IPS-20b (cell line): ENCODE results near the gene AIRE.
"Not testable (repeated sequence)": the region's sequence is repeated elsewhere in the genome, so short reads cannot be mapped to it uniquely, and the experiment has no call there.

Source experiments
- H3K27ac ChIP-seq: one replicate; pipeline ENCODE4 v1.5.1; 2013; ENCODE audit warnings: low read length
- H3K27me3 ChIP-seq: 2 replicates; pipeline ENCODE4 v1.6.1; 2013; ENCODE audit warnings: mild to moderate bottlenecking, low read length, inconsistent platforms; ENCODE audit not compliant: insufficient read depth
- H3K36me3 ChIP-seq: 2 replicates; pipeline ENCODE4 v1.6.1; 2013; ENCODE audit warnings: low read depth, mild to moderate bottlenecking, inconsistent platforms, low read length, moderate library complexity; ENCODE audit not compliant: insufficient read depth
- H3K4me1 ChIP-seq: 2 replicates; pipeline ENCODE4 v1.6.1; 2013; ENCODE audit warnings: mild to moderate bottlenecking, control low read depth, inconsistent platforms, low read length, moderate library complexity; ENCODE audit not compliant: insufficient read depth
- H3K4me3 ChIP-seq: 2 replicates; pipeline ENCODE4 v1.5.1; 2013; ENCODE audit warnings: mild to moderate bottlenecking, low read length, inconsistent platforms
- H3K9ac ChIP-seq: 2 replicates; pipeline ENCODE4 v1.6.1; 2013; ENCODE audit warnings: low read depth, mild to moderate bottlenecking, inconsistent platforms, low read length, moderate library complexity
- H3K9me3 ChIP-seq: 2 replicates; pipeline ENCODE4 v1.6.1; 2013; ENCODE audit warnings: mild to moderate bottlenecking, low read depth, low read length, inconsistent platforms; ENCODE audit not compliant: insufficient read depth

AIRE gene

DNA sequence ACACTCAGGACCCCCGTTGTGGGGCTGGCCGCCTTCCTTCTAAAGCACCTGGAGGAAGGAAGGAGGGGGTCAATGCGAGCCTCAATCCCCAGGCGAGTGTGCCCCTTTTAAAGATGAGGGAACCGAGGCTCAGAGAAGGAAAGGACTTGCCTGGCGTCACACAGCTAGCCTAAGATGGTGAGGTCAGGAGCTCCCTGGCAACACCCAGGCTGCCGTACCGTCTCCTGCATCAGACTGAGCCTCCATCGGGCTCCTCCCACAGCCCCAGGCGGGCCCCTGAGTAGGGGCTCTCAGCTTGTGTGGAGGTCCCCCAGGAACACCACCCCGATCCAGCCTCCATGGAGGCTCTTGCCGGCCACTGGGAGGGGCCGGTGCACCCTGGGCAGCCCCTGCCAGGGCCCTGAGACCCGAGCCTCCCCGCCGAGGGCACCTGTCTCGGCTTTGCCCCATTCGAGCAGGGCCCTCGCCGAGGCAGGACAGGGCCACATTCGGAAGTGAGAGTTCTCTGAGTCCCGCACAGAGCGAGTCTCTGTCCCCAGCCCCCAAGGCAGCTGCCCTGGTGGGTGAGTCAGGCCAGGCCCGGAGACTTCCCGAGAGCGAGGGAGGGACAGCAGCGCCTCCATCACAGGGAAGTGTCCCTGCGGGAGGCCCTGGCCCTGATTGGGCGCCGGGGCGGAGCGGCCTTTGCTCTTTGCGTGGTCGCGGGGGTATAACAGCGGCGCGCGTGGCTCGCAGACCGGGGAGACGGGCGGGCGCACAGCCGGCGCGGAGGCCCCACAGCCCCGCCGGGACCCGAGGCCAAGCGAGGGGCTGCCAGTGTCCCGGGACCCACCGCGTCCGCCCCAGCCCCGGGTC, at the start of gene AIRE:
TSS of gene AIRE (plus strand) at position 739 of the 855 bp plus-strand sequence. CDS start 131 bp downstream, outside the sequence.
- Histone ChIP-seq H3K27ac (no peak within 1 kb of the TSS), H3K9ac (no peak within 1 kb of the TSS), H3K36me3 (no peaks in the 10 kb centered on the region), H3K9me3 (no peaks in the 10 kb centered on the region), H3K4me1 (peaks cover 14% of the 10 kb centered on the region), H3K4me3 (peak within 1 kb of the TSS; percentile 52; the same call in 1 of the 2 replicates), H3K27me3 (peaks cover 32% of the 10 kb centered on the region)

DNA sequence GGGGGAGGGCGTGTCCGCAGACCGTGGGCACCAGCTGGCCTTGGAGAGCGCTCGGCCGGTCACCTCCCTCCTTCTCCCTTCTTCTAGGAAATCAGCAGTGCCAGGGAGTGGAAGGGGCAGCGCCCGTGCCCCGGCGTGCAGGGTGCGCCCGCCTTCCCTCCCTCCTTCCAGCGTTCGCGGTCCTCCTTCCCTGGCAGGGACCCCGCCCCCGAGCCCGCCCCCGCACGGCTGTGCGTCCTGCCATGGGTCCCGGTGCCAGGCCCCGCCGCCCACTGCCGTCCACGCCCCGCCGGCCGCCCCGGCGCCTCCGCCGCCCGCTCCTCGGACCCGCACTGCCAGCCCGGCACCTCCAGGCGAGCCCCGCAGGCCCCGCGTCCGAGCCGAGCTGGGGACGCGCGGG, 45.3 kb upstream of the AIRE start:
- not testable (repeated sequence) for H3K9me3 ChIP-seq, H3K4me3 ChIP-seq, H3K27ac ChIP-seq, H3K27me3 ChIP-seq, H3K36me3 ChIP-seq, H3K9ac ChIP-seq, H3K4me1 ChIP-seq

DNA sequence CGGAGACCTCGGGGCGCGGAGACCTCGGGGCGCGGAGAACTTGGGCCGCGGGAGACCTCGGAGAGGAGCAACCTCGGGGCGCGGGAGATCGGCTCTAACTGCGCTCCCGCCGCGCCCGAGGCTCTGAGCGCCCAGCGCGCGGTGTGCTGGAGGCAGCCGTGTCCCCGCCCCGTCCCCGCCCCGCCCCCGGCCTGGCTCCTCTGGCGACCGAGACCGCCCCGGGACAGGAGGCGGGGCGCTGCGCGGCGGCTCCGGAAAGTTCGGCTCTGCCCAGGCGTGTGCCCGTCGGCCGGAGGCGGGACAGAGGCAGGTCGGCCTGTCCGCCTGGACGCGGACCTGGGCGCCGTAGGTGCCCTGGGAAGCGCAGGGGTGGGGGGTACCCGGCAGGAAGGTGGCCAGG, 44.8 kb upstream of the AIRE start, which contains the start of gene ICOSLG:
TSS of gene ICOSLG (minus strand) at position 102 of the 400 bp plus-strand sequence. CDS start 126 bp downstream, outside the sequence.
- H3K9me3 ChIP-seq, H3K4me1 ChIP-seq, H3K27me3 ChIP-seq, H3K9ac ChIP-seq, H3K36me3 ChIP-seq, H3K27ac ChIP-seq, H3K4me3 ChIP-seq: not testable (repeated sequence)

DNA sequence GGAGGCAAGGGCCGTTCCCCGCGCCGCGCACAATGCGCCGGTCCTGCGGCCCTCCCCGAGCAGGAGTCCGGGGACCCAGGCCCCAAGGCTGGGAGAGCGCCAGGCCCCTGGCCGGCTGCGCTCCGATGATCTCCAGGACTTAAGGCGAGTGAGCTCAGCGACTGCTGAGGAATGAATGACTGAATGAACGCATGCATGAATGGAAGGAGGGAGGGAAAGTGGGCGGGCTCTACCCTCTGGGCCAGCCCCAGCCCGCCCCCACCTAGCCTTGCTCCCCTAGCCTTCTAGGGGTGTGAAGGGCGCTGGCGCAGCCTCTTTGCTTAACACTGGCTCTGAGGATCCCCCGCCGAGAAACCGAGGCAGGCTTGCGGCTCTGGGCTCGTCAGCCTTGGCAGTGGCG, 44.4 kb upstream of the AIRE start:
- H3K9ac ChIP-seq, H3K36me3 ChIP-seq, H3K9me3 ChIP-seq, H3K4me1 ChIP-seq, H3K27ac ChIP-seq, H3K4me3 ChIP-seq, H3K27me3 ChIP-seq: not testable (repeated sequence)

DNA sequence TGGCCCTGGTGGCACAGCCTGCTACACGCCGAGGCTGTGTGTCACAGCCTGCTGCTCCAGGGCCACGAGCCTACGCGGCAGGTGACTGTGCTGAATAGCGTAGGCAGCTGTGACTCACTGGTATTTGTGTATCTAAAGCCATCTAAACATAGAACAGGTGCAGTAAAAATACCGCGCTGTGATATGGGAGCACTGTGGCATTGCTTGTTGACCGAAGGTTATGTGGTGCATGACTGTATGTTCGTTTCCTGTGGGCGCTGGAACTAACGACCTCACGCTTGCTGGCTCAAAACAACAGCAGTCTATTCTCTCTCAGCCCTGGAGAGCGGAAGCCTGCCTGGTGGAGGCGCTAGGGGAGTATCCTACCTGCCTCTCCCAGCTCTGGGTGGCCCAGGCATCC, 41.7 kb upstream of the AIRE start:
- not testable (repeated sequence) for H3K9me3 ChIP-seq, H3K9ac ChIP-seq, H3K36me3 ChIP-seq, H3K4me1 ChIP-seq, H3K4me3 ChIP-seq, H3K27me3 ChIP-seq, H3K27ac ChIP-seq

DNA sequence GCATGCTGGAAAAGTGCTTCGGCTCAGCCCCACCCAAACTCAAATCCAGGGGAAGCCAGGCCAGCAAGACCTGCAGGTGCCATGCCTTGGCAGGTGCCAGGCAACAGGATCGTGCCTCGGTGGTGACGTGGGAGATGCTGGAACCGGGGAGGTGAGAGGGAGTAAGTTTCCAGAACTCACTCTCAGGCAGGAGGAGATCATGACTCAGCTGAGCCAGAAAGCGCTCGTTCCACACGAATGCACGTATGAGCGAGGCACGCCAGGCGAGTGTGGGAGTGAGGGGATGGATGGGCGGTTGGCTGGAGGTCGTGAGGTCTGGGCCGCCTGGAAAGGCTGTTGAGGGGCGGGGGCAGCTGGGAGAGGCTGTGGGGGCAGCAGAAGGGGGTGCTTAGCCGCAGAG, 37.8 kb upstream of the AIRE start:
- not testable (repeated sequence) for H3K9ac ChIP-seq, H3K27me3 ChIP-seq, H3K4me1 ChIP-seq, H3K27ac ChIP-seq, H3K9me3 ChIP-seq, H3K4me3 ChIP-seq, H3K36me3 ChIP-seq

DNA sequence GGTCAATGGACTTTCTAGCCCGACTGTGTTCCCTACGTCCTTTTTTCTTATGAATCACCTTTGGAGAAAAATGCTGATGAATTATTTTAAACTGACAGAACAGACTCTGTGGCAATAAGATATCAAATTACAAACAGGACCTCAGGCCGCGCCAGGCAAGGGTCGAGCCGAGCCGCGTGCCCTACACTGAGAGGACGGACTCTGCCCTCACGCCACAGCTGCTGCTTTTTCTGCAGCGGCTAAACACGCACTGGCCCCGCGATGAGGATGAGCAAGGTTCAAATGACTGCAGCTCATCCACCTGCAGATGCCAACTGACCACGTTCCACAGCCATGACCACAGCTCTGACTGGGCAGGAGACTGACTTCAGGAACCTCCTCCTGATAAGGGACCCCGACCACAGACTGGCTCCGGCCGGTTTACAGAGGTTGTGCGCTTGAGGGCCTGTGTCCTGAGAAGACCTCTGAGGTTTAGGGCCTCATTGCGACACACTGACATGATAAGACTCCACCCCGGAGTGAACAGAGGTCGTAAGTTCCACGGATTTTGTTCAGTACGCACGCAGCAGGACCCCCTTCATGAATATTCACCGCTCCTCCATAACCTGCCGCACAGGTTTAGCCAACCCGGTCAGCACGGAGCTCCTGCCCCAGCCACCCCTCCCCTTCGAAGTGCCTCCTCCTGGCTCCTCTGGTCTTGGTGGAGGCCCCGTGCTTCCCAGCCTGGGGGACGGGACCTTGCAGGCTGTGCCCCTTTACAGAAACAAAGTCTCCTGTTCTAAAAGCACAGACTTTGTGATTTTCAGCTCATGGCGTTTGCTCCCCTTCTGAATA, 36.3 kb upstream of the AIRE start:
- H3K36me3 ChIP-seq, H3K4me1 ChIP-seq, H3K9me3 ChIP-seq, H3K9ac ChIP-seq, H3K27me3 ChIP-seq, H3K4me3 ChIP-seq, H3K27ac ChIP-seq: not testable (repeated sequence)

DNA sequence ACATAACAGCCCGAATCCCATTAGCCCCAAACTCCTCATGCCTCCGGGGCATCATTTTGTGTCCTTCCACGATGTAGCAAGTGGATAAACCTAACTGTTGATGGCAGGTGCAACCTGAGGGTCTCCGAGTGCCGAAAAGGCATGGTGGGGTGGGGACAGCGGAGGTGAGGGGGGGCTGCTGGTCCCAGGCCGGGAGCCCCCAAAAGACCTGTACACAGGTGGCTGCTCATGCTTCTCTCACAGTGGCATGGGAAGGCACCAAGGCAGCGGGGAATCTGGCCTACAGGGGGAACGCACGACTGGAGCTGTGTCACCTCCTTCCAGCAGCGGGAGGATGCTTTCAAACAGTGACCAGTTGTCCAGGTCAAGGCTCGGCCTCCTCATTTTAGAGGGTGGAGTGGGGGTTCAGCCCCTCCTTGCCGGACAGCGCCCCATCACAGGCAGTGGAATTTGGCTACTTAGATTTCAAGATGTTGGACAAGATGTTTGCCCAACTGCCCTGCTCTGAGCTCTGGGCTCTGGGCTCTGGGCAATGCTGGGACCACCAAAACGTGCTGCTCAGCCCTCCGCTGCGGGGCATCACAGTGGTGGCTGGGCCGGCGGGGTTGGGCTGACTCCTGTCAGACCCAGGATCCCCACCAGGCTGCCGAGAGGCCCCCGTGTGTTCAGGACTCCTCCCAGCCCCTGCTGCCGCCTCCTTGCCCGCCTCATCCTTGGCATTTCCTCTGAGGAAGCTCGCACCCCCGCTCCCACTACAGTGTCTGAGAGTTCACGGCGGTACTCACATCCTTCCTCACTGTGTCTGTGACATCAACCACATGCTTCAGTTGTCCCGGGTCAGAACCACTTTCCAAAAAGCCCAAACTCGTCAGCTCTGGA, 31.6 kb upstream of the AIRE start:
- Histone ChIP-seq H3K9ac (no peak overlapping the region), H3K4me1 (no peaks in the 10 kb centered on the region), H3K27me3 (no peaks in the 10 kb centered on the region), H3K36me3 (no peaks in the 10 kb centered on the region), H3K9me3 (no peaks in the 10 kb centered on the region), H3K27ac (no peak overlapping the region), H3K4me3 (no peak overlapping the region)

DNA sequence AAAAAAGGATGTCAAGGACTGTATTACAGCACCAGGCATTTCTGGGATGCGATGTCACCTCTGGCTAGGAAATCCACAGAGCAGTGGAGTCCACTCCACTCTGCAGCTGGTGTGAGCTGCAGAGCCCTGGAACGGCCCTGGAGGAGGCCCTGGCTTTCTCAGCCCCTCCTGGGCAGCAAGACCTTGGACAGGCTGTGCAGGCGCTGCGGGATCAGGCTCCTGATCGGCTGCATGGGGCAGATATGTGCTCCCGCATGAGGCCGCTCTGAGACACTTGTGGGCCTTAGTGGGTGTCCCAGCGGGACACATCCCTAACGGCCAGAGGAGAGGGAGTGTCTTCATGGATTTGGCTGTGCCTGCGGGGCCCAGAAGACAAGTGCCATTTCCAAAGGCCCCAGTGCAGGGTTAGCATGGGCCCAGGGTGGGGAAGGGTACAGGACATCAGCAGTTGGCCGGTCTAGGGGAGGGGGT, 30.1 kb upstream of the AIRE start:
- H3K9ac ChIP-seq, result no peak overlapping the region
- no peak overlapping the region for H3K27ac ChIP-seq
- no peaks in the 10 kb centered on the region for H3K27me3 ChIP-seq
- no peaks in the 10 kb centered on the region for H3K4me1 ChIP-seq
- no peak overlapping the region for H3K4me3 ChIP-seq
- H3K36me3 ChIP-seq, result no peaks in the 10 kb centered on the region
- H3K9me3 ChIP-seq, result no peaks in the 10 kb centered on the region

DNA sequence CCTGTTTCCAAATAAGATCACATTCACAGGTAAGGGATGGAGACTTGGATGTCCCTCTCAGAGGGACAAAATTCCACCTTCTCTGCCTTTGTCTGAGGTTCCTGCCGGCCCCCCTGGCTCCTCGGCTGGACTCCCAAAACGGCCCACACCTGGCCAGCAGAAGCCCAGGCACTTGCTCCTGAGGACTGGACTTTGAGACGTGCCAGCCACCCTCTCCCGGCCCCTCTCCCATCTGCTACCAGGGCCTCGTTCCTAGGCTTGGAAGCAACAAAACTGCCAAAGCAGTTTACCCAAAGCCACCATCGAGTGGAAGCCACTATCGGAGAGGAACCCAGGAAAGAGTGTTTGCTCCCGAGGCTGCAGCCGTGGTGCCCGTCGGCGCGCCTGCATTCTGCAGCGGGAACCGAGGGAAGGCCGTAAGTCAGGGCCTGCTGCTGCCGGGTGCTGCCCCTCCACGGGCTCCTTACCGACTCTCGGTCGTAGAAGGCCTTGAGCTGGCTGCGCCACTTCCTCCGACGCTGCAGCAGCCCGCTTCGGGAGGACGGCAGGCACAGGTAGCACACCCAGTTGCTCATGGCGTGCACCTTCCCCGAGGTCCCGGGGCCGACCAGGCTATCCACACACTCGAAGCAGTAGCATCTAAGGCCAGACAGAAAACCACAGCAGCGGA, 27.5 kb upstream of the AIRE start:
- Histone ChIP-seq H3K9me3 (no peaks in the 10 kb centered on the region), H3K4me3 (no peak overlapping the region), H3K9ac (no peak overlapping the region), H3K4me1 (peaks cover 1% of the 10 kb centered on the region; the same call in 1 of the 2 replicates), H3K27ac (no peak overlapping the region), H3K36me3 (no peaks in the 10 kb centered on the region), H3K27me3 (no peaks in the 10 kb centered on the region)
